ENCODE data around the gene MIF4GD. TPM values are rescaled to one million over a fixed set of nuclear protein-coding genes. Genes with fewer than 3 reads are reported as not detected.

MIF4GD gene
- total and polyA plus RNA-seq, 5 donors from 2014 or later, result 35.7 to 102 (median 86.6) TPM

GRCh38 chr17:75250009-75250471, 21.0 kb downstream of the MIF4GD start:
- Mint-ChIP-seq H3K27me3 (no peaks in the 10 kb centered on the region), H3K4me3 (peak overlapping the region; percentile 58 to 89 (median 80))
- H3K27ac ChIP-seq (ENCODE audit: insufficient read depth, low read length, poor library complexity, severe bottlenecking), result peak overlapping the region; percentile 69

GRCh38 chr17:75249564-75249963, 21.5 kb downstream of the MIF4GD start:
- Mint-ChIP-seq H3K27ac (peak overlapping the region; percentile 90 to 100 (median 96)), H3K9me3 (no peaks in the 10 kb centered on the region), H3K4me1 (peaks cover 22 to 60% (median 40%) of the 10 kb centered on the region in 4 donors), H3K4me3 (peak overlapping the region; percentile 58 to 89 (median 80)), H3K36me3 (peaks cover 11% of the 10 kb centered on the region), H3K27me3 (no peaks in the 10 kb centered on the region)
- H3K27ac ChIP-seq (ENCODE audit: insufficient read depth, low read length, poor library complexity, severe bottlenecking), result peak overlapping the region; percentile 69
- peak overlapping the region; percentile 73 for H3K4me3 ChIP-seq (ENCODE audit: low read depth, low read length)
- peaks cover 23% of the 10 kb centered on the region for H3K4me1 ChIP-seq (ENCODE audit: control insufficient read depth, insufficient read depth, low read length, poor library complexity, severe bottlenecking)
- ATAC-seq (ENCODE audit: low read depth in 2 of 2), result no peak
- H3K36me3 ChIP-seq (ENCODE audit: control insufficient read depth, insufficient read depth, low read length), result peaks cover 26% of the 10 kb centered on the region
- H3K27me3 ChIP-seq (ENCODE audit: control insufficient read depth, insufficient read depth, low read length), result no peaks in the 10 kb centered on the region
- DNase-seq, result no peak
- H3K9me3 ChIP-seq (ENCODE audit: control insufficient read depth in 2 of 2, low read length in 2 of 2), result no peaks in the 10 kb centered on the region

More at GRCh38 chr17:75250009-75250471, 21.0 kb downstream of the MIF4GD start:
- peaks cover 23% of the 10 kb centered on the region for H3K4me1 ChIP-seq (ENCODE audit: control insufficient read depth, insufficient read depth, low read length, poor library complexity, severe bottlenecking)
- Mint-ChIP-seq H3K27ac (peak overlapping the region; percentile 90 to 100 (median 96)), H3K9me3 (no peaks in the 10 kb centered on the region), H3K36me3 (peaks cover 9% of the 10 kb centered on the region), H3K4me1 (peaks cover 22 to 63% (median 40%) of the 10 kb centered on the region in 4 donors)
- no peaks in the 10 kb centered on the region for H3K9me3 ChIP-seq (ENCODE audit: control insufficient read depth in 2 of 2, low read length in 2 of 2)
- DNase-seq, result peak; percentile 19 to 82 (median 31)
- peaks cover 22% of the 10 kb centered on the region for H3K36me3 ChIP-seq (ENCODE audit: control insufficient read depth, insufficient read depth, low read length)
- ATAC-seq (ENCODE audit: low read depth in 2 of 2), result peak; percentile 97
- no peaks in the 10 kb centered on the region for H3K27me3 ChIP-seq (ENCODE audit: control insufficient read depth, insufficient read depth, low read length)
- peak overlapping the region; percentile 73 for H3K4me3 ChIP-seq (ENCODE audit: low read depth, low read length)

GRCh38 chr17:75246404-75246803, 24.6 kb downstream of the MIF4GD start:
- H3K4me1 ChIP-seq (ENCODE audit: control insufficient read depth, insufficient read depth, low read length, poor library complexity, severe bottlenecking), result peaks cover 29% of the 10 kb centered on the region
- ATAC-seq (ENCODE audit: low read depth in 2 of 2), result no peak
- H3K27ac Mint-ChIP-seq, result peak overlapping the region in 1 of 3 donors; percentile 83

GRCh38 chr17:75245011-75245410, 26.0 kb downstream of the MIF4GD start:
- no peaks in the 10 kb centered on the region for H3K9me3 Mint-ChIP-seq
- Histone ChIP-seq H3K36me3 (ENCODE audit: control insufficient read depth, insufficient read depth, low read length) (peaks cover 70% of the 10 kb centered on the region), H3K27ac (ENCODE audit: insufficient read depth, low read length, poor library complexity, severe bottlenecking) (no peak overlapping the region), H3K4me3 (ENCODE audit: low read depth, low read length) (no peak overlapping the region), H3K4me1 (ENCODE audit: control insufficient read depth, insufficient read depth, low read length, poor library complexity, severe bottlenecking) (peaks cover 17% of the 10 kb centered on the region), H3K27me3 (ENCODE audit: control insufficient read depth, insufficient read depth, low read length) (no peaks in the 10 kb centered on the region), H3K9me3 (ENCODE audit: control insufficient read depth in 2 of 2, low read length in 2 of 2) (no peaks in the 10 kb centered on the region)
- no peak for ATAC-seq (ENCODE audit: low read depth in 2 of 2)
- no peak overlapping the region for H3K4me3 Mint-ChIP-seq
- no peaks in the 10 kb centered on the region for H3K27me3 Mint-ChIP-seq
- no peak for DNase-seq
- peaks cover 29% of the 10 kb centered on the region for H3K36me3 Mint-ChIP-seq
- H3K4me1 Mint-ChIP-seq, result peaks cover 12 to 36% (median 13%) of the 10 kb centered on the region in 4 donors
- no peak overlapping the region for H3K27ac Mint-ChIP-seq

More at GRCh38 chr17:75246404-75246803, 24.6 kb downstream of the MIF4GD start:
- Histone ChIP-seq H3K27me3 (ENCODE audit: control insufficient read depth, insufficient read depth, low read length) (no peaks in the 10 kb centered on the region), H3K9me3 (ENCODE audit: control insufficient read depth in 2 of 2, low read length in 2 of 2) (no peaks in the 10 kb centered on the region), H3K36me3 (ENCODE audit: control insufficient read depth, insufficient read depth, low read length) (peaks cover 58% of the 10 kb centered on the region), H3K4me3 (ENCODE audit: low read depth, low read length) (no peak overlapping the region), H3K27ac (ENCODE audit: insufficient read depth, low read length, poor library complexity, severe bottlenecking) (no peak overlapping the region)
- Mint-ChIP-seq H3K4me1 (peaks cover 16 to 46% (median 23%) of the 10 kb centered on the region in 4 donors), H3K36me3 (peaks cover 28% of the 10 kb centered on the region), H3K27me3 (no peaks in the 10 kb centered on the region), H3K4me3 (no peak overlapping the region), H3K9me3 (no peaks in the 10 kb centered on the region)
- DNase-seq, result no peak

- peak in 1 of 3 donors; percentile 38 for DNase-seq
- H3K36me3 Mint-ChIP-seq, result peaks cover 29% of the 10 kb centered on the region
- no peak overlapping the region for H3K27ac ChIP-seq (ENCODE audit: insufficient read depth, low read length, poor library complexity, severe bottlenecking)
These were observed 26.7 kb downstream of the MIF4GD start for GRCh38 chr17:75244133-75244866.

GRCh38 chr17:75242461-75243042, 28.5 kb downstream of the MIF4GD start:
- Mint-ChIP-seq H3K36me3 (peaks cover 33% of the 10 kb centered on the region), H3K27ac (peak overlapping the region; percentile 68 to 83 (median 78)), H3K4me3 (peak overlapping the region in 2 of 4 donors; percentile 52 to 63), H3K4me1 (peaks cover 6 to 31% (median 9%) of the 10 kb centered on the region in 4 donors), H3K27me3 (no peaks in the 10 kb centered on the region), H3K9me3 (no peaks in the 10 kb centered on the region)
- H3K27me3 ChIP-seq (ENCODE audit: control insufficient read depth, insufficient read depth, low read length), result no peaks in the 10 kb centered on the region
- H3K27ac ChIP-seq (ENCODE audit: insufficient read depth, low read length, poor library complexity, severe bottlenecking), result peak overlapping the region; percentile 53
- peak in 2 of 3 donors; percentile 22 to 37 for DNase-seq
- no peak overlapping the region for H3K4me3 ChIP-seq (ENCODE audit: low read depth, low read length)
- H3K9me3 ChIP-seq (ENCODE audit: control insufficient read depth in 2 of 2, low read length in 2 of 2), result no peaks in the 10 kb centered on the region
- ATAC-seq (ENCODE audit: low read depth in 2 of 2), result peak; percentile 25 to 26
- peaks cover 7% of the 10 kb centered on the region for H3K4me1 ChIP-seq (ENCODE audit: control insufficient read depth, insufficient read depth, low read length, poor library complexity, severe bottlenecking)
- H3K36me3 ChIP-seq (ENCODE audit: control insufficient read depth, insufficient read depth, low read length), result peaks cover 79% of the 10 kb centered on the region

More at GRCh38 chr17:75244133-75244866, 26.7 kb downstream of the MIF4GD start:
- Mint-ChIP-seq H3K4me3 (no peak overlapping the region), H3K4me1 (peaks cover 4 to 28% (median 6%) of the 10 kb centered on the region in 4 donors), H3K9me3 (no peaks in the 10 kb centered on the region), H3K27me3 (no peaks in the 10 kb centered on the region), H3K27ac (peak overlapping the region in 1 of 3 donors; percentile 74)
- Histone ChIP-seq H3K4me1 (ENCODE audit: control insufficient read depth, insufficient read depth, low read length, poor library complexity, severe bottlenecking) (peaks cover 10% of the 10 kb centered on the region), H3K9me3 (ENCODE audit: control insufficient read depth in 2 of 2, low read length in 2 of 2) (no peaks in the 10 kb centered on the region), H3K36me3 (ENCODE audit: control insufficient read depth, insufficient read depth, low read length) (peaks cover 73% of the 10 kb centered on the region), H3K4me3 (ENCODE audit: low read depth, low read length) (no peak overlapping the region), H3K27me3 (ENCODE audit: control insufficient read depth, insufficient read depth, low read length) (no peaks in the 10 kb centered on the region)
- peak in 1 of 2 donors; percentile 19 for ATAC-seq (ENCODE audit: low read depth in 2 of 2)

GRCh38 chr17:75241996-75242460, 29.0 kb downstream of the MIF4GD start:
- H3K27ac ChIP-seq (ENCODE audit: insufficient read depth, low read length, poor library complexity, severe bottlenecking), result no peak overlapping the region
- no peak for DNase-seq

More at GRCh38 chr17:75241996-75242460, 29.0 kb downstream of the MIF4GD start:
- Mint-ChIP-seq H3K4me1 (peaks cover 6 to 31% (median 9%) of the 10 kb centered on the region in 4 donors), H3K36me3 (peaks cover 36% of the 10 kb centered on the region), H3K9me3 (no peaks in the 10 kb centered on the region), H3K27me3 (no peaks in the 10 kb centered on the region), H3K4me3 (peak overlapping the region in 2 of 4 donors; percentile 52 to 63), H3K27ac (peak overlapping the region; percentile 68 to 83 (median 78))
- ATAC-seq (ENCODE audit: low read depth in 2 of 2), result no peak
- peaks cover 82% of the 10 kb centered on the region for H3K36me3 ChIP-seq (ENCODE audit: control insufficient read depth, insufficient read depth, low read length)
- peaks cover 7% of the 10 kb centered on the region for H3K4me1 ChIP-seq (ENCODE audit: control insufficient read depth, insufficient read depth, low read length, poor library complexity, severe bottlenecking)
- H3K9me3 ChIP-seq (ENCODE audit: control insufficient read depth in 2 of 2, low read length in 2 of 2), result no peaks in the 10 kb centered on the region
- no peaks in the 10 kb centered on the region for H3K27me3 ChIP-seq (ENCODE audit: control insufficient read depth, insufficient read depth, low read length)
- H3K4me3 ChIP-seq (ENCODE audit: low read depth, low read length), result no peak overlapping the region

Measured in CD4-positive, CD25-positive, alpha-beta regulatory T cell (primary cell).